Keratinocyte (primary cell): Measurements from ENCODE around the gene CAMKK2.
"Not testable (repeated sequence)": the region's sequence is repeated elsewhere in the genome, so short reads cannot be mapped to it uniquely, and the experiment has no call there.

Source experiments
- CTCF ChIP-seq, 3 experiments: IDR thresholded peaks in 1 of 3; conservative IDR thresholded peaks in 1 of 3; optimal IDR thresholded peaks in 1 of 3; 2 replicates in 2 of 3; 3 replicates in 1 of 3; pipeline versions ENCODE3 to v1.5.1; 2011; ENCODE audit warnings: low read length in 3 of 3, mild to moderate bottlenecking in 3 of 3, moderate library complexity in 2 of 3, control low read depth in 1 of 3, inconsistent platforms in 1 of 3; ENCODE audit not compliant: insufficient read depth in 2 of 3; ENCODE audit errors: extremely low read depth in 1 of 3
- EZH2 ChIP-seq: IDR thresholded peaks from one replicate; pipeline ENCODE4 v1.6.1; 2012; ENCODE audit warnings: inconsistent platforms, mild to moderate bottlenecking, low read length, moderate library complexity

GRCh38 chr12:121307397-121307796 lies 10.9 kb upstream of the CAMKK2 start:
- not testable (repeated sequence) for TF ChIP-seq CTCF (optimal IDR thresholded peaks at IDR 0.05 in 1 of 3, IDR thresholded peaks at IDR 0.05 in 1 of 3, conservative IDR thresholded peaks at IDR 0.05 in 1 of 3; ENCODE audit: extremely low read depth in 1 of 3, insufficient read depth in 2 of 3, low read length in 3 of 3); EZH2
